Stimulated activated effector memory CD8-positive, alpha-beta T cell treated with anti-CD3 and anti-CD28 coated beads, Interleukin-12 subunit alpha, Interleukin-12 subunit beta, amount 100 ng/mL, for 72 hours (primary cell): ENCODE data around the gene AKR1D1.
"Not testable (repeated sequence)": the region's sequence is repeated elsewhere in the genome, so short reads cannot be mapped to it uniquely, and the experiment has no call there.

Source experiments
- ATAC-seq: fragments of 150-1000 bp; cut with Tn5 transposase; 2 replicates; pipeline ENCODE4 v1.10.0; 2021
- DNase-seq, 2 donors: peaks; one replicate each; pipeline ENCODE4 v3.0.0; 2021 to 2022; ENCODE audit warnings: low spot score in 2 of 2
- H3K27ac Mint-ChIP-seq: one replicate; pipeline ENCODE4 v1.8.0; 2022; ENCODE audit warnings: mild to moderate bottlenecking, mixed read lengths
- H3K36me3 Mint-ChIP-seq: one replicate; pipeline ENCODE4 v1.8.0; 2022; ENCODE audit warnings: mild to moderate bottlenecking, mixed read lengths
- H3K4me1 Mint-ChIP-seq: one replicate; pipeline ENCODE4 v1.8.0; 2022; ENCODE audit warnings: mixed read lengths
- H3K4me3 Mint-ChIP-seq: one replicate; pipeline ENCODE4 v1.8.0; 2022; ENCODE audit warnings: mild to moderate bottlenecking, mixed read lengths
- H3K9me3 Mint-ChIP-seq: one replicate; pipeline ENCODE4 v1.8.0; 2022; ENCODE audit warnings: mixed read lengths

AKR1D1 gene

GRCh38 chr7:138125598-138126111, 49.4 kb downstream of the AKR1D1 start:
- ATAC-seq (no peak), DNase-seq (no peak)
- no peak overlapping the region for H3K27ac Mint-ChIP-seq
- H3K4me1 Mint-ChIP-seq, result no peaks in the 10 kb centered on the region
- no peaks in the 10 kb centered on the region for H3K36me3 Mint-ChIP-seq
- H3K4me3 Mint-ChIP-seq, result no peak overlapping the region
- no peaks in the 10 kb centered on the region for H3K9me3 Mint-ChIP-seq

- Mint-ChIP-seq H3K9me3 (no peaks in the 10 kb centered on the region), H3K36me3 (no peaks in the 10 kb centered on the region), H3K27ac (no peak overlapping the region), H3K4me3 (no peak overlapping the region), H3K4me1 (no peaks in the 10 kb centered on the region)
- ATAC-seq, result no peak
- DNase-seq, result no peak
These were observed 50.7 kb downstream of the AKR1D1 start for GRCh38 chr7:138126928-138127327.

- H3K4me3 Mint-ChIP-seq, result no peak overlapping the region
- H3K36me3 Mint-ChIP-seq, result no peaks in the 10 kb centered on the region
- ATAC-seq, result peak; percentile 60
- DNase-seq, result no peak
- H3K4me1 Mint-ChIP-seq, result no peaks in the 10 kb centered on the region
- no peak overlapping the region for H3K27ac Mint-ChIP-seq
- no peaks in the 10 kb centered on the region for H3K9me3 Mint-ChIP-seq
These were observed 51.7 kb downstream of the AKR1D1 start for GRCh38 chr7:138127996-138128395.

GRCh38 chr7:138129551-138130165, 53.4 kb downstream of the AKR1D1 start:
- H3K4me1 Mint-ChIP-seq, result no peaks in the 10 kb centered on the region
- no peak for ATAC-seq

GRCh38 chr7:138137423-138138171, 61.3 kb downstream of the AKR1D1 start:
- H3K9me3 Mint-ChIP-seq, result no peaks in the 10 kb centered on the region
- DNase-seq (no peak), ATAC-seq (no peak)
- no peak overlapping the region for H3K4me3 Mint-ChIP-seq
- H3K4me1 Mint-ChIP-seq, result no peaks in the 10 kb centered on the region
- no peaks in the 10 kb centered on the region for H3K36me3 Mint-ChIP-seq
- no peak overlapping the region for H3K27ac Mint-ChIP-seq

More at GRCh38 chr7:138129551-138130165, 53.4 kb downstream of the AKR1D1 start:
- no peak for DNase-seq
- Mint-ChIP-seq H3K9me3 (no peaks in the 10 kb centered on the region), H3K27ac (no peak overlapping the region), H3K4me3 (no peak overlapping the region), H3K36me3 (no peaks in the 10 kb centered on the region)

- Mint-ChIP-seq H3K36me3 (no peaks in the 10 kb centered on the region), H3K4me3 (no peak overlapping the region), H3K9me3 (no peaks in the 10 kb centered on the region), H3K4me1 (no peaks in the 10 kb centered on the region), H3K27ac (no peak overlapping the region)
- no peak for DNase-seq
- no peak for ATAC-seq
These were observed 62.0 kb downstream of the AKR1D1 start for GRCh38 chr7:138138244-138138643.

GRCh38 chr7:138142583-138143201, 66.4 kb downstream of the AKR1D1 start:
- ATAC-seq (no peak), DNase-seq (no peak)
- Mint-ChIP-seq H3K27ac (no peak overlapping the region), H3K4me3 (no peak overlapping the region), H3K36me3 (no peaks in the 10 kb centered on the region), H3K4me1 (peaks cover 8% of the 10 kb centered on the region), H3K9me3 (no peaks in the 10 kb centered on the region)

- DNase-seq (no peak), ATAC-seq (no peak)
- Mint-ChIP-seq H3K36me3 (no peaks in the 10 kb centered on the region), H3K27ac (no peak overlapping the region), H3K9me3 (no peaks in the 10 kb centered on the region), H3K4me1 (peaks cover 8% of the 10 kb centered on the region), H3K4me3 (no peak overlapping the region)
These were observed 68.7 kb downstream of the AKR1D1 start for GRCh38 chr7:138144958-138145357.

GRCh38 chr7:138146221-138146620, 70.0 kb downstream of the AKR1D1 start:
- not testable (repeated sequence) for ATAC-seq, H3K27ac Mint-ChIP-seq, DNase-seq, H3K4me1 Mint-ChIP-seq, H3K4me3 Mint-ChIP-seq, H3K9me3 Mint-ChIP-seq, H3K36me3 Mint-ChIP-seq

GRCh38 chr7:138146757-138147734, 70.8 kb downstream of the AKR1D1 start:
- not testable (repeated sequence) for H3K4me1 Mint-ChIP-seq, H3K4me3 Mint-ChIP-seq, H3K9me3 Mint-ChIP-seq, DNase-seq, ATAC-seq, H3K27ac Mint-ChIP-seq, H3K36me3 Mint-ChIP-seq

- H3K27ac Mint-ChIP-seq, result no peak overlapping the region
- ATAC-seq, result no peak
- H3K36me3 Mint-ChIP-seq, result no peaks in the 10 kb centered on the region
- no peak for DNase-seq
- peaks cover 5% of the 10 kb centered on the region for H3K4me1 Mint-ChIP-seq
- H3K4me3 Mint-ChIP-seq, result no peak overlapping the region
- H3K9me3 Mint-ChIP-seq, result no peaks in the 10 kb centered on the region
These were observed 75.7 kb downstream of the AKR1D1 start for GRCh38 chr7:138151731-138152577.

- DNase-seq (no peak), ATAC-seq (no peak)
- H3K9me3 Mint-ChIP-seq, result no peaks in the 10 kb centered on the region
- no peaks in the 10 kb centered on the region for H3K4me1 Mint-ChIP-seq
- no peak overlapping the region for H3K4me3 Mint-ChIP-seq
- H3K36me3 Mint-ChIP-seq, result no peaks in the 10 kb centered on the region
- H3K27ac Mint-ChIP-seq, result no peak overlapping the region
These were observed 78.4 kb downstream of the AKR1D1 start for GRCh38 chr7:138154661-138155060.

- no peaks in the 10 kb centered on the region for H3K9me3 Mint-ChIP-seq
- H3K36me3 Mint-ChIP-seq, result no peaks in the 10 kb centered on the region
- H3K4me1 Mint-ChIP-seq, result no peaks in the 10 kb centered on the region
- H3K4me3 Mint-ChIP-seq, result no peak overlapping the region
- H3K27ac Mint-ChIP-seq, result no peak overlapping the region
- ATAC-seq (no peak), DNase-seq (no peak)
These were observed 81.4 kb downstream of the AKR1D1 start for GRCh38 chr7:138157702-138158101.
